ENCODE results near the gene DPP10.

Gene DPP10

GRCh38 chr2:115484983-115485382 is 1042.5 kb downstream of the DPP10 start:
- no peak for DNase-seq

DNA sequence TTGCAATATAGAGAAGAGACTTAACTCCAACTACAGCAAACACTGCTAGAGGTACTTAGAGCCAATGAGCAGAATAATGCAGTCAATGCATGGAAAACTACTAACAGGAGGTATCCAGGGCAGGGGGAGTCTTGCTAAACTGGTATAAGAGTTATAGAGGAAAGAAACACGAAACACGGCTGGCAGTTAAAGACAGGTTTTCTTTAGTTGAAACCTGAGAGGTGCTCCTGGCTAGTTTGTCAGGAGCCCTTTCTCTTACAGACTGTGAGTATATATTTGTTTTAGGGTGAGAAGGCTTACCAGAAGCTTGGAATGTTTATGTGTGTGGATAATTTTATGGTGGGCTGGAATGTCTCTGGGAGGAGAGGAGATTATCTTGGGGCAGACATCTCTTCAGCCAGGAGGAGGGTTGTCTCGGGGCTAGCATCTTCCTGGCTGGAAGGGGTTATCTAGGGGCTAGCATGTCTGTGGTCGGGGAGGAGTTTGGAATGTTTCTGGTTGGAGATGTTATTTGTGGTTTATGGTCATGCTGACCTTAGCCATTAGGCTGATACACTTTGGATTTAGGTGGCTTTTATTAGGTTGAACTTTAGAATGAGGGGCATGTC is 1048.8 kb downstream of the DPP10 start:
- DNase-seq: no peak

- no peak for DNase-seq
Measured at GRCh38 chr2:115505331-115505730, 1062.9 kb downstream of the DPP10 start.

DNA sequence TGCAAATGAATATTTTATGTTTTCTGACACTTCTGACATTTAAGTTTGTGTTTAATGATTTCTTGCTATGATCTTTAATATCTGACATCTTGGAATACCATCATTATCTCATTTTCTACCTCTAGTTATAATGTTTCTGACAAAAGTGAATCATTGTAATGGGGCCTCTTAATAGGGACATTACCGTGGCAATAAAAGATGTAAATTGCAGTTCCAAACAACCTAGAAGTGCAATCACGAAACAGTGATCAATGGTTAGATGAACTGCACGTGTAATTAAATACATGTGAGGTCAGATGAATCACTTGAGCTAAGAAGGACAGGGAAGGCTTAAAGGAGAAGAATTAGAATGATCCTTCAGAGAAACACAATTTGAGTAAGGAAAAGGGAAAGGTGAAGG is 1078.3 kb downstream of the DPP10 start:
- no peak for DNase-seq

DNA sequence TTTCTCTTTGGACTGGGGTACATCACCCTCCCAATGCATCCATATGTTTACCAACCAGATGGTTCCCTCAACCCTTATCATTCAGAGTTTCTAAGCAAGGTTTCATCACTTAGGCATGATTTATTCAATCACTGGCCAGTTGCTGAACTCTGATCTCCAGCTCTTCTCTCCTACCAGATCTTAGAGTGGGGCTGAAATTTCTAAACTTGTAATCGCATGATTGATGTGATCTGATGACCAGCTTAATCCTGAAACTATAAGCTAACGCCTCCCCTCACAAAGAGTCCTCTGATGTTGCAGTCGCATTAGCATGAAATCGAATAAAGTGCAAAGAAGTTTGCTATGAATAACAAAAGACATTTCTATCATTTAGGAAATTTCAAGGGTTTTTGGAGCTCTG is 1082.0 kb downstream of the DPP10 start:
- DNase-seq: no peak

GRCh38 chr2:115529627-115530026 is 1087.2 kb downstream of the DPP10 start:
- no peak for DNase-seq

- DNase-seq: no peak
Measured at GRCh38 chr2:115533081-115533480, 1090.6 kb downstream of the DPP10 start.

DNA sequence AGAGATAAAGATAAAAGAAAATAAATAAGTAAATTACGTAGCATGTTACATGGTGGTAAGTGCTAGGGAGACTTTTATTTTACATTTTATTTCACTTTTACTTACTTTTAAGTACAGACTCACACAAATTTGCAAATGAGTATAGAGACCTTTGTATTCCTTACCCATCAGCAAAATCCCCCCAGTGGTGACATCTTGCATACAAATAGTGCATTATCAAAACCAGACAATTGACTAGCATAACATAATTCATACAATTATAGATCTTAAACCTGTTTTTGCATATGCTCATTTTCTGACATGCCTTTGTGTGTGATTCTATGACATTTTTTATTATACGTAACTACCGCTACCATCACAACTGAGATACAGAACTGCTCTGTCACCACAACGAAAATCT is 1099.4 kb downstream of the DPP10 start:
- DNase-seq: no peak

- no peak for DNase-seq
Measured at GRCh38 chr2:115542331-115542730, 1099.9 kb downstream of the DPP10 start.

DNA sequence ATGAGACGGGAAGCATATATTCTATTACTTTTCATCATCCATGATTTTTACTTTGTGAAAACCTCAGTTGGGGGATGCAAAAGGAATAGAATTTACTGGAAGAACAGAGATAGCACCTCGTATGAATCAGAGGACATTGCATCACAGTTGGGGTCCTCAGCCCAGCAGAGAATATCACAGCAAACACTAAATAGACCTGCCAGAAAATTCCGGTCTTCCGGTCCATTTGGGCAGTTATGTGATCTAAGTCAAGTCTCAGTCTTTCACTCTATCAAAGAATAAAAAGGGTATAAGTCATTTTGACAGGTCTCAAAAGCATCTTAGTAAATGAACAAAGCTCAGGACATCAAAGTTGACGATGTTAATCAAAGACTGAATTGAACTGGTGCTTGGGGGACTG is 1100.6 kb downstream of the DPP10 start:
- DNase-seq: no peak

DNA sequence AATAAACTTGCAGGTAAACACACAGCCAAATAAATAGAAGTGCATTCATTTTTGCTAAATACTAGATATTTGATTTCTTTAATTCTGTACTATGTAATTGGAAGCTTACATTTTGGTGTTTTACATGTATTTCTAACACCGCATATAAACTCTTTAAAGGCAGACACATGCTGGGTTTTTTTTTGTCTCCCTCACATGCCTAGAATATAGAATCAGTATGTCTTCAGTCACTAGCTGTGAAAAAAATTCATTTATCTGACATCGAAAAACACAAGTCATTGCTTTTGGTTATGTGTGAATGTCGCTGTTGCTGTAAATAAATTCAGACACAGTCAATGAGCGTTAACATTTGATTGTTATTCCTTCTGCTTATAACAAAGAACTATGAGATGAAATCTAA is 1101.0 kb downstream of the DPP10 start:
- DNase-seq: no peak

DNA sequence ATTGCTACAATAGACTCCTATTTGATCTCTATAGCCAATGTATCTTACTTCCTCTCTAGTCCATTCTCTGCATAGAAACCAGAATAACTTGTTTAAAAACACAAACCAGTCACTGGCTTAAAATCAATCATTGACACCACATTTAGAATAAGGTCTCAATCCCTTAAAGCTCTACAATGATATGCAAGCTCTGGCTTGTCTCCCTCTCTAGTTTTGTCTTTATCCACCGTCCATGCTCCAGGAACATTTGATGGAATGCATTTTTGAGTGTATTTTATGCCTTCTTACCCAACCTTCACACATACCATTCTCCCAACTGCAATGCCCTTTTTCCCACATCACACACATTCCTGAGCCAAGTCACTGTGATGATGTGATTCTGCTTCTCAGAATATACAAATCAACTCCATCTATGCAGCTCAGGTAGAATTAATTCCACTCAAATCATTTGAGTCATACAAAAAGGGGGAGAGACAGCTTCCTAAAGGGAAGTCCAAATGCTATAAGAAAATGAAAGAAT is 1107.2 kb downstream of the DPP10 start:
- no peak for DNase-seq

- DNase-seq: no peak
Measured at GRCh38 chr2:115552726-115553125, 1110.3 kb downstream of the DPP10 start.

DNA sequence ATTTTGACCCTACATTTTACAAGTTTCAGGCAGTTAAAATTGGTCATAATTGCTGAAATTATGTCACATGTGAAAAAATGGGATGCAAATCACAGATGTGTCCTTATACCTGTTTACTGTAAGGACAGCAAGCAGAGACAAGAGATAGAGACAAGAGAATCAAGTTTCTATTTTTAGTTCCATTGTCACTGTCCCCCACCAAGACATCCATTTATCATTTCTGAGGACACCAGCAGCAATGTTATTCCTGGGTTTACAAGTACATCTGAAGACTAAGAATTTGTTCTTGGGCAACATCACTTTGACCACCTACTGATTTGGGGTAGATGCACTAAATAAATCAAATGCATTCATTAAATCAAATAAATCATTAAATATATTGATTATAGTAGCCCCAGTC is 1111.7 kb downstream of the DPP10 start:
- DNase-seq: no peak

GRCh38 chr2:115558725-115559124 is 1116.3 kb downstream of the DPP10 start:
- DNase-seq: no peak

DNA sequence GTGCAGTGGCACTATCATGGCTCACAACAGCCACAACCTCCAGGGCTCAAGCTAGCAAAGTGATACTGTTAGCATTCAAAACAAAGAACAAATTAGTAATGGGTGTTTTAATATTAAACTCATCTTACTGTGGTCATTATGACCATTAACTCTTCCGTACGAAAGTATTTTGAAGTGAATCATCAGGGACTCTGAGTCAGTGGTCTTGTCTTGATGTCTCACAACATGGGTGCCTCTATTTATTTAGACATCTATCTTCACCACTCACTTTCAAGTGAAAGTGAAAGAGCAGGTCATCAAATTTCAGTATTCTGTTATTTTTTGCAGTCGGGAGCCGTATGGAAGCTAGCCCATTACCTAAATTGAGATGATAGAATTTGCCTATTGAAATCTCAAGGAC is 1118.2 kb downstream of the DPP10 start:
- DNase-seq: no peak

GRCh38 chr2:115568643-115569042 is 1126.2 kb downstream of the DPP10 start:
- no peak for DNase-seq

GRCh38 chr2:115569547-115569946 is 1127.1 kb downstream of the DPP10 start:
- no peak for DNase-seq

DNA sequence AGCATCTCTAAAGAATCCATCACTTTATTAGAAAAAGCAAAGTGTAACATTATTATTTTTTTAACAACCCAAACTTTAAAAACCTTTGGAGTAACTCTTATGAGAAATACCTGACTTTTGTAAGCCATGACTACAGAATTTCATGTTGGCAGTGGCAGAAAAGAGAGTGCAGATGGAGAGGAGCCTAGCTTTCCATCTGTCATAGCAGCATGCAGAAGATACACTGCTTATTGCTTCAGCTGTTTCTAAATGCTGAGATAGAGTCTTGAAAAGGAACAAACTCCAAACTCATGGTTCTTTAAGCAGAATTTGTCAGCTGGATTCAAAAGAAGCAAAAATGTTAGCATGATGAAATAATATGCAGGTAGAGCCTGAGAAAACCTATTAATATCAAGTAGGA is 1130.3 kb downstream of the DPP10 start:
- no peak for DNase-seq

- DNase-seq: no peak
Measured at GRCh38 chr2:115573756-115574155, 1131.3 kb downstream of the DPP10 start.

DNA sequence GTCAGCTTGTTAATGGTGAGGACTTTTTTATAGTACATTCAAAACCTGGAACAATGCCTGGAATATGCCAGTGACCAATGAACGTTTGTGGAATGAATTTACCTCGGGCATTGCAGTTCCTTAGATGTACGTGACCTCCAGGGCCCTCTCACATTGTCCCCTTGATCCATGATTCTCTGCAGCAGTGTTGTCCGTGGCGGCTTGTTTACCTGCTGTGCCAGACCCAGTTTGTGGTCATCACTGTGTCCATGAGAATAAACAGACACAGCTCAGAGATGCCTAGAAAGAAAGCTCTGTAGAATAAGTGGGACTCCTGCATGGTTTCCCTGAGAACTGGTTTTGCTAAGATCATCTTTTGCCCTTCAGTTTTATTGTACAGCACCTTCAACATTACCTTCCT is 1132.2 kb downstream of the DPP10 start:
- peak in 1 of 2 experiments; percentile 62 for DNase-seq

DNA sequence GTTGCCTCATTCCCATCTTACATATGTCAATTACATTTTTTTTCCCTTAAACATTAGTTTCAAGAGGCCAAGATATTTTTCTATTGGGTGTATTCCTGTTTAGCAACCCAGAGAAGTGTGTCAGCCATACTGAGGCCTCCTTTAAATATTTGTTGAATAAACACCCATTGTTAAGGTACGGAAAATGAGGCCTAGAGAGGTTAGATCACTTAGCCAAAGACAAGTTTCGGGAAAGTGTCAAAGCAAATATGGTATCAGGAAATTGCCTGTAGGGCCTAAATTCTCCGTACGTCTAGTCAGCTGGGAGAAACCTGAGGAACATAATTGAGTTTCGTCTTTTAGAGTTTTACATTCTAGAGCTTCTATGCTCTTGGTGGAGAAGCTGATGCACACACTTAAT is 1138.3 kb downstream of the DPP10 start:
- DNase-seq: no peak

GRCh38 chr2:115584507-115584906 is 1142.1 kb downstream of the DPP10 start:
- DNase-seq: peak; percentile 78 to 92

DNA sequence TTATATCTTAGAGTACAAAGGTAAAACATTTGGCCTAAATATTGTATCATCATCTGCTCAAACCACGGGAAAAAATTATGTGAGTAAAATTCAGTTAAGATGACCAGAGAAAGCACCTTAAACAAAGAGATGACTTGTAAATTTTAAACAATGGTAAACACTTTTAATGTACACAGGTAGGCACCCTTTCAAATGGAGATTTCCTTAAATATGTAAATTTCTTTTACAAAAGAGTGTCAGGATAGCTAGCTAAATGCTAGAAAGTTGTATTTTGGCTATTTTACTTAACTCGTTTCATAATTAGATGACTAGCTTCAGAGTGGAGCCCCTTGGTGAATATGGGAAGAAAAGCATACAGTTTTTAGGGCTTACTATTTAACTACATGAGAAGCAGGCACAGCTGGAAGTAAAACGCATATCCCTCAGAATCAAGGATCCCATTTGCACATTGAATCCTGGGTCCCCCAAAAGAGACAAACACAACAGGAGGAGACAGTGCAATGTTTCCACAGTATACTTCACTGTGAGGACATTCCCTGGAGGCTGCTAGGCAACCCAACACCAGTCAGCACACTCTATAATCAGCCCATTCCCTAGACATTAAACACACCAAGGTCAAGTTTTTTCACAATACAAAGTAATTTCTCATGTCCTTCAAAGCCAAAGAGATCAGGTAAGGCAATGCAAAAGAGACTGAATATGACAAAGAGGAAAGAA is 1154.4 kb downstream of the DPP10 start:
- peak in 1 of 2 experiments; percentile 36 for DNase-seq

- no peak for DNase-seq
Measured at GRCh38 chr2:115603285-115603684, 1160.8 kb downstream of the DPP10 start.

All from NCI-H2081 (cell line).